HG03159 (cell line): ENCODE measurements around the gene WDR4.
"Not testable (repeated sequence)": the region's sequence is repeated elsewhere in the genome, so short reads cannot be mapped to it uniquely, and the experiment has no call there.

Experiments used
- ATAC-seq: cut with Tn5 transposase; IDR thresholded peaks from one replicate; pipeline ENCODE4 v1.9.1; 2021; ENCODE audit warnings: mild to moderate bottlenecking, moderate library complexity; ENCODE audit not compliant: unreplicated experiment

WDR4 gene

DNA sequence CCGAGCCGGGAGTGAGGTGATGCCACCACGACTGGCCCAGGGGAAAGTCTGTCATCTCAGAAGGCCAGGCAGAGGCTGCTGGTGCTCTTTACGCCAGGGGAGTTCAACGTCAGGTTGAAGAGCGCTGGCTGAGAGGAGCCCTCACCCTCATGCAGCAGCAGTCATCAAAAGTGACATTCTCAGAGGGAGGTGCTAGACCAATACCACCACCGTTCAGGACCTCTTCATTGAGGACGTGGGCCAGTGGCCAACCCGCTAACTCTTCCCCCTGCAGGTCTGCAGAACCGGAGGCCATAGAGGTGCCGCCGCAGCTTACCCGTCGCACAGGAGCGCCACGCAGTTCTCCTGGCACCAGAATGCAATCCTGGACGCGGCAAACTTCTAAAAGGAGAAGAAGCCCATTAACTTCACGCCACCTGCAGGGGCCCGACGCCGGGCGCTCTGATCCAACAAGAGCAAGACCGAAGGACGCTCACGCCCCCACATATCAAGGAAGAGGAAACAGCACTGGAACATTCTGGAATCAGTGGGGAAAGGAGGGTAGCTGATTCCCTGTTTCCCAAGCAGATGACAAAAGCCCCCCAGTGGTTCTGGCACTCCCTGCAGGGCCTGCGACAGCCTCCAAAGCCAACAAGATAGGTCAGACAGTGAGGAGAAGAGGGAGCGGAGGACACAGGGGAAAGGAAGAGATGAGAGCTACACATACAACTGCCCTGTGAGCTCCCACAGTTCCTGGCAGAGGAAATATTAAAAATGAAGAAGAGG lies 24.9 kb downstream of the WDR4 start:
- no peak for ATAC-seq

- ATAC-seq: no peak
Observed at GRCh38 chr21:42853621-42854020, 25.7 kb downstream of the WDR4 start.

- no peak for ATAC-seq
Observed at GRCh38 chr21:42852925-42853570, 26.3 kb downstream of the WDR4 start.

DNA sequence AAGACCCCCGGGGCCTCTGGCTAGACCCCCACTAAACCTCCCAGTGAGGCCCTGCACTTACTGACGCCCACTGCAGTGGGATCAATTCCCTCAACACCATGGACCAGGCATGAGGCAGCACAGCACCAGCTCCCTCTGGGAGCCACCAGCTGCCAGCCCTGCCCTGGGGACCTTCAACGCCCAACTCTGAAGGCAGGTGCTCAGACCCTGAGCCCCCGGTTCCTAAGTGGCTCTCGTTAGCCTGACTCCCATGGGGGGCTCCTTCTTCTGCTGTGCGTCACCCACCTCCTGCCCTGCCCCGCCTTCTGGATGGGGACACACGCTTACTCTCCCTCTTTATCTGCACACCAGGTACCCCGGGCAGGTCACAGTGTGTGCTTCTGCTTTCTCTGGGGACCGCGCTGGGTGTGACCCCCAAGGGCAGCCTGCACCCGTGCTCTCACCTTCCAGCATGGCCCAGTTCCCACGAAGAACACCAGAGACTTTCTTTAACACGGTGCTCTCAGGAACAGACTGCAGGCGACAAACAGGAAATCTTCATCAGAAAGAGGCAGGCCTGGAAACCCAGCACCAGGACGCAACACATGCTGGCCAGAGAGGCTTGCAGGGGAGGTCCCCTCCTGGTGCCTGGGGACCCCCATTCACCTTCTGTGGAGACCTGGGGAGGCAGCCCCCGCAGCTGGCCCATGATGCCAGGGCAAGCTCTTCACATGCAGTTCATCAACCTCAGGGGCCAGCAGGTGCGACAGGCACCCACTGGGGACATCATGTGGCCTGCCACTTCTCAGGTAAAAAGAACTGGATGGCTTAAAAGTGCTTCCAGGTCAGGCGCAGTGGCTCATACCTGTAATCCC lies 27.3 kb downstream of the WDR4 start:
- no peak for ATAC-seq

DNA sequence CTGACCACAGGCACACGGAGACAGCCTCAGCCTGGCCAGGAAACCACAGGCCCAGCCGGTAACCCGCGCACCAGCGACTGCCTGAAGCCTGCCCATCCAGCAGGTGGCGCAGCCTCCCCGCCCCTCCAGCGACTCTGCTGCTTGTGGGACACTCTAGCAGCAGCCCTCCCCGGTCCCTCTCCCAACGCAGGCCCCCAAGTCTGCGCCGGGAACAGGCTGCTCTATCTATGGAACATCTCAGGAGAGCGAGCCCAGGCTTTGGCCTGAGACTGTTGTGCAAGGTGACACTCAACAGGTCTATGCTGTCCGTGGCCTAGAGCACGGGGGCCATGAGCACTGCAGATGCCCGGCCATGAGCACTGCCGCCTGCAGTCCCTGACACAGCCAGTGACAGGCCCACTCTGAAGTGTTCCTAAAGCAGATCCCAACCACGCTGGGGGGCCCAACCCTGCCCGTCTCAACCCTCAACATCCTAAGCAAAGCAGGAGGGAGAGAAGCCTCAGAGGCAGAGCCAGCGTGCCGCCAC lies 28.4 kb downstream of the WDR4 start:
- no peak for ATAC-seq

GRCh38 chr21:42850463-42850862 lies 28.9 kb downstream of the WDR4 start:
- no peak for ATAC-seq

DNA sequence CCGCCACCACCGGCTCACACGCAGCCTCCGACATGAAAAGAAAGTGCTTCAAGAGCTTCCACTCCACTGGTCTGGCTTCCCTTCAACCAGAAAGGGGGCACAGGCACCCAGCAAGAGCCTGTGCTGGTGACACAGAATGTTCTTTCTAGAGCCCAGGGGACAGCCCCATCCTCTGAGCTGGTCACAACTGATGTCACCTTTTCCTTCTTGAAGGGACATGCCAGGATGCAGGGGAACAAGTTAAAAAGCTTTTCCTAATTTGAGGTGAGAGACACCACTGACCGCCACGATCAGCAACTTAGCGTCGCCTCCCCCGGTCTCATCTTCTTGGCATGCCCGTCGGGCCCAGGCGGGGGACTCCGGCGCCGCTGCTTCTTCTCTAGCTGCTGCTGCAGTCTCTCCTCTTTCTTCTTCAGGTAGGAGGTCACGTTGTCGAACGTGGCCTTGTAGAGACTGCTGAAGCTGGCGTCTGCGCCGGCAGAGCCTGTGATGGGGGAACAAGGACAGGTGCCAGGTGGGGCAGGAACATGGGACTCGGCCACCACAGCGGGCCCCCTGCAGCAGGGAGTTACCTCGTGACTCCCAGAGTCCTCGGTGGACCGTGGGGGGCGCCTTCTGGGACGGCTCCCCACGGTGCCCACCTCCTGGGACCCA lies 29.5 kb downstream of the WDR4 start:
- no peak for ATAC-seq

- ATAC-seq: no peak
Observed at GRCh38 chr21:42848932-42849758, 30.2 kb downstream of the WDR4 start.

DNA sequence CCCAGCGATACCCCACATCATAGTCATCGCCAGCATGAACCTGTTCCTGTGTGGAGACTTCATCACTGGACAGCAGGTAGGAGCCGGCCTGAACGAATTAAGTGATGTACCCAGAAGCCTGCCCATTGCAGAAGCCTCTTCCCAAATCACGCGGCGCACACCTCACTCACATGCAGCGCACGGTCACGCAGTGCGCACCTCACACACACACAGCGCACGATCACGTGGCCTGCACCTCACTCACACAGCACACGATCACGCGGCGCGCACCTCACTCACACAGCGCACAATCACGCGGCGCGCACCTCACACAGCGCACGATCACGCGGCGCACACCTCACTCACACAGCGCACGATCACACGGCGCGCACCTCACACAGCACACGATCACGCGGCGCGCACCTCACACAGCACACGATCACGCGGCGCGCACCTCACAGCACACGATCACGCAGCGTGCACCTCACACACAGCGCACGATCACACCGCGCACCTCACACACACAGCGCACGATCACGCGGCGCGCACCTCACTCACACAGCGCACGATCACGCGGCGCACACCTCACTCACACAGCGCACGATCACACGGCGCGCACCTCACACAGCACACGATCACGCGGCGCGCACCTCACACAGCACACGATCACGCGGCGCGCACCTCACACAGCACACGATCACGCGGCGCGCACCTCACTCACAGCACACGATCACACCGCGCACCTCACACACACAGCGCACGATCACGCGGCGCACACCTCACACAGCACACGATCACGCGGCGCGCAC lies 31.0 kb downstream of the WDR4 start:
- ATAC-seq: not testable (repeated sequence)

GRCh38 chr21:42847726-42848125 lies 31.6 kb downstream of the WDR4 start:
- ATAC-seq: no peak

DNA sequence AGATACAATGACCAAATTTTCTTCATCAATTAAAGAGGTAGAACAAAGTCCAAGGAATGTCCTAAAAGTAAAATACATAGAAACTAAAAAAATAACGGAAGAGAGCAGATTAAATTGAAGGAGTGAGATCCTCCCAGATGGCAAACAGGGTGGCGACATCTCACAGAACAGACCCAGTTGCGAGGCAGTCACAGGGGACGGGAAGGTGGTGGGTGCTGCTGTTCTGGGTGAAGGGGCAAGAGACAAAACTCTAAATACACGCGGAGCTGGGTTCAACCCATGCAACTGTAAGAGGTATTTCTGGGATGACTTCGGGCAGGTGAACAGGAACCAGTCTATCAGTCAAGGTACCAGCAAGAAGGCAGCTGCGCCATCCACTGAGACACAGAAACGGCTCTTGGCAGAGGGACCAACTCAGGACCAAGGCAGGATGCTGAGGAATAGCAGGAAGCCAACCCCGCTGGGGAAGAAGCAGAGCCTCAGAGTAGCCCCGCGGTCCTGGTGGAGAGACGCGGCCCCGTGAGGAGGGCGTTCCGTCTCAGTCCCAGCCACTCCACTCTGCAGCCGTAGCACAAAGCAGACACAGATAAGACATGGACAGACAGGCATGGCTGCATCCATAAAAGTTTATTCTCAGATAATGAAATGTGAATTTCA lies 32.2 kb downstream of the WDR4 start:
- ATAC-seq: no peak

DNA sequence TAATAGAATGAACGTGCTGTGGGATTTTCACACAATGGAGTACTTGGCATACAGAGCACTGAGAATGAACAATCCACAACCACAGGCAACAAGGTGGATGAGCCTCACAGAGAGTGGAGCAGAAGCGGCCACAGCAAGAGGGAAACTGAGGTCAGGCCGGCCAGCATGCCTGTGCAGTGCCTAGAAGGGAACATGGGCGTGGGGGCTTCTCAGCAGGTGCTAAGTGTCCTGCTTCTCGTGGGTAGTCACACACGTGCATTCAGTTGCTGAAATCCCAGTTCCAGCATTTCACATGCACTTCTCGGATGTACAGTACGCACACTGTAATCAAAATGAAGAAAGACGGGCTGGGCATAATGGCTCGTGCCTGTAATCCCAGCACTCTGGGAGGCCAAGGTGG lies 33.1 kb downstream of the WDR4 start:
- ATAC-seq: no peak

DNA sequence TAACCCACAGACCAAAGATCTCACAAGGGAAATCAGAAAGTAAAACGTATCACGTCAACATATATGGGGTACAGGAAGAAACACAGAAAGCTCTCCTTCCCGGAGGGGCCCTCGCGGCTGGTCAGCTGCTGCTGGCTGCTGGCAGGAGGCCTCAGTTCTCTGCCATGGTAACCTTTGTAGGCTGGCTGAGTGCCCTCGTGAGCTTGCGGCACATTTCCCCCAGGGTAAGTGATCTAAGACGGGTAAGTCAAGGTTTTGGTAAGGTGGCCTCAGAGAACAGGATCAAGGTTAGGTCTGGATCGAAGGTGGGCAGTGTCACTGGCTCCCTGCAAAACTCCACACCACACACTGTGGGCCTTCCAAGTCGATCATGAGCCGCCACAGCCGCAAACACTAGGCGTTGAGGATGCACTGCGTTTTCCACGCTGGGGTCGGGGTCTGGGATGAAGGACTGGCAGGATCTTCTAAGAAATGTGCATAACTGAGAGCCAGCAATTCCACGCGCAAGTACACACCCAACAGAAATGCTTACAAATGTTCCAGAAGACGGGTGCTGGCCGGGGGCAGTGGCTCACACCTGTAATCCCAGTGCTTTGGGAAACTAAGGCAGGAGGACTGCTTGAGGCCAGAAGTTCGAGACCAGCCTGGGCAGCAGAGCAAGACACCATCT lies 33.9 kb downstream of the WDR4 start:
- ATAC-seq: no peak

DNA sequence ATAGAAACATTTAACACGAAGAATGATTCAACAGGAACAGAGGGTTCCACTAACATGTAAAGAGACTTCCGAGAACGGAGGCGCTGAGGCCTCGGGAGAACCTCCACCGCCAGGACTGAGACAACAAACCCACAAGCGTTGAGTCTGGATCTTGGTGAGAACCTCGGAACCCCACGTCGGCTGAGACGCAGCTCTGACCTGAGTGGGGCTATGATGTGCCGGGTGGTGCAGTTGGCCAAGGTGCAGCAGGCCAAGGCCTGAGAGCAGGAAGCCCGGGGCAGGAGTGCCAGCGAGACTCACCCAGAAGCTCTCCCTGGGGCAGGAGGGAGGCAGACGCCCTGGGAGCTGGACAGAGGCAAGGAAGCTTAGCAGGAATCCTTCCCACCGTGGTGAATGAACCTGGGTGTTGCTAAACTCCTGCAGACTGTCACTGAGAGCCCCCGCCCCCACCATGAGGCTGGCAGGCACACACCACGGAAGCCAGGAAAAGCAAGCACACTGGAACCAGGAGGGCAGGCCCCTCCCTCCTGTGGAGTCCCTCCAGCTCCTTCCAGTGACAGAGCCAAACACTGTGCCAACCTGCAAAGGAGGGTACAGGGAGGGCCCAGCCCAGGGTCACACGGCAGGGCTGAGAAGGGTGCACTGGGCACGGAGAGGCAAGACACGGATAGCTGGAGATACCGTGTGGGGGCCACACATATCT lies 34.8 kb downstream of the WDR4 start:
- no peak for ATAC-seq

DNA sequence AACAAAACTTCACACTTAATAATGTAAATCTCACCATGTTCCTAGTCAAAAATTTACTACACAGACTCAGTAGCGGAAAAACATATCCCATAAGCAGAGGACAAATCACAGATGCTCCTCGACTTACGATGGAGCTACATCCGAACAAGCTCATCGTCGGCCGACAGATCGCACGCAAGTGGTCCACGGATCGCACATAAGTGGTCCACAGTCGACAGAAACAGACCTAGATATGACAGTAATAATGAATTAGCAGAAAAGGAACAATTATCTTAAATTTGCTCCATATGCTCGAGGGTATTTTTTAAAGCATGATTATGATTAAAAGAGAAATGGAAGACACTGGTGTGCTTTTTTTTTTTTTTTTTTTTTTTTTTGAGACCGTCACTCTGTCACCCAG lies 36.3 kb downstream of the WDR4 start:
- ATAC-seq: no peak

DNA sequence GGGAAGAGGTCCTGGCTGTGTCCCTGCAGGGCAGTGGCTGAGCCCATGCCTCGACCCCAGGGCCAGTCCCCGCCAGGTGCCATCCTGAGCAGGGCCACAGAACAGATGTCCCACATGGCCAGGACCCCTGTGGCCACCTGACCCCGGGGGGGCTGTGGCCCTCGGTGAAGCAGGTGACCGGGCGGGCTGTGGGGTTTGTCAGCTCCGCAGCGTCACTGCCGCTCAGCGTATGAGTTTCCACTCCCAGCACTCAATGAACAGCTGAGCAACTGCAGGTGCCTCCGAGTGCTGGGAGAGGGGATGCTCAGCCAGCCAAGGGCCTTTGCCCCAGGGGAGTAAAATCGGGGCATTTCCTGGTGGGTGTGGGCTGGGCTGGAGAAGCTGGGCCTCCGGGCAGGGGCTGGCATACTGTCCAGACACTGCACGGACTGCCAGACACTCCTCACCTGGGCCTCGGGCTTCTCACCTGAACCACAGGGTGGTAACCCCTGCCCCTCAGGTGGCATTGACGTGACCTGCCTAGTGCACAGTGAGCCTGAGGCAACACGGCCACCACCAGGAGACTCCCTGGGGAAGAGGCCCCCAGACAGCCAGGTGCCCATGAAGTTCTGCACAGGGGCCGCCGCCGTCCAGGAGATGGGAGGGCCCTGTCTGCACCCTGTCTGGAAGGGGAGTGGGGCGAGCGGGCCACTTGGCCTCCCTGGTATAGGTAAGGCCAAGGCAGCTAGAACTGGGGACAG lies 37.3 kb downstream of the WDR4 start:
- ATAC-seq: not testable (repeated sequence)
